NCI-H187 treated with DMSO at 0.1 percent for 48 hours (cell line): Measurements from ENCODE around the gene PNPLA8.
"Not testable (repeated sequence)": the region's sequence is repeated elsewhere in the genome, so short reads cannot be mapped to it uniquely, and the experiment has no call there.

Experiments used
- DNase-seq: peaks from one replicate; lab custom pipeline; 2025; lab: John Stamatoyannopoulos, UW

PNPLA8 gene

DNA sequence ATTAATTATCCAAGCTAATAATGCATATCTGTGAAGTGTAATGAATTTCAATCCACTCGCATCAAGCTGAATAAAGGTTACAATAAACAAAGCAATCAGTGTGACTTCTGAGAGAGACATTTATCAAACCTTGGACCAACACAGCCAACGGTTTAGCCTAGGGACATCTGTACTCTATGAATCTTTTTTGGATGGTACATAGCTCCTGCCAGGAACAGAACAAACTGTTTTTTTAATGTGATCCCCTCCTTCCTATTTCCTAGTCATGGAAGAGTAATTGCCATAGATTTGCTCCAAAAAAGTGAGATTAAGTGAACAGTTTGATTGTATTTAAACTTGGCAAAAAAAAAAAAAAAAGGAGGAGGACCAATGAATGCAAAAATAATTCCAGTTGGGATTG is 58.5 kb downstream of the PNPLA8 start:
- DNase-seq: no peak

DNA sequence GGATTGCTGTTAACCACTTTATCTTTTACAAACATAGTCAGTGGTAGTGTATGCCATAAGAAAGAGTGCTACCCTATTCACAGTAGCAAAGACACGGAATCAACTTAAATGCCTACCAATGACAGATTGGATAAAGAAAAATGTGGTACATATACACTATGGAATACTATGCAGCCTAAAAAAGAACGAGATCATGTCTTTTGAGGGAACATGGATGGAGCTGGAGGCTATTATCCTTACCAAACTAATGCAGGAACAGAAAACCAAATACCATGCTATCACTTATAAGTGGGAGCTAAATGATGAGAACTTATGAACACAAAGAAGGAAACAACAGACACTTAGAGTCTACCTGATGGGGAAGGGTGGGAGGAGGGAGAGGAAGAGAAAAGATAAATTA is 59.6 kb downstream of the PNPLA8 start:
- DNase-seq: not testable (repeated sequence)

DNA sequence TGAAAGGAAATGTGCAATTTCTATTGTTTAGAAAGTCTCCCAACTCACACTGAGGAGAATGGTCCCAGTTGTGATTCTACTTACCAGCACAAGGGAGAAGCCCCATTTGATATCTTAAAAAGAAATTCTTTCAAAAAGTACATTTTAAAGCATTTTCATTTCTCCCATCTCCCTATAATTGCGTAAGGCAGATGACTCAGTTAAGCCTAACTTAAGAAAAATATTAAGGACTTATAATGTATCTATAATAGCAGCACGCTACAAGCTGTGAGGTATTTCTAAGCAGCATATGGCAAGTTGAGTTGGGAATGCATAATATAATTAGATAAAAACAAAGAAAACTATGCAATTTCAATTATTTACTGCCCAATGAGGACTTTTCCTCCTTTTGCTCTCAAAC is 61.2 kb downstream of the PNPLA8 start:
- no peak for DNase-seq

DNA sequence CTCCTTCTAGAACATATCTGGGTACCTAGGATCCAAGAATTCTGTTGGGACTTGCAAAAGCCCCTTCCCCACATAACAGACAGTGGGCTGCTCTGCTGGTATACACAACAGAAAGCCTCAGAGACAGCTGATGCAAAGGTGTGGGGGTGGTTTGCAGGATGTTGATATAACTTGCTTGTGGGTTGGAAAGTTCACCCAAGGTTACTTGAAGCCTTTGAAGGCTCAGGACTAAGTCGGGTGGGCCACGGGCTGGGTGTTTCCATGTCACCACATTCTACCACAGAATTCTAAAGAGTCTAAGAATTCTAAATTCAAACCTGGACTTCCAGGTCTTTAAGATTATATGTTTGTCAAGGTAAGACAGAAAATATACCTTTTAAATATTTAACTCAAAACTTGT is 62.3 kb downstream of the PNPLA8 start:
- DNase-seq: no peak

DNA sequence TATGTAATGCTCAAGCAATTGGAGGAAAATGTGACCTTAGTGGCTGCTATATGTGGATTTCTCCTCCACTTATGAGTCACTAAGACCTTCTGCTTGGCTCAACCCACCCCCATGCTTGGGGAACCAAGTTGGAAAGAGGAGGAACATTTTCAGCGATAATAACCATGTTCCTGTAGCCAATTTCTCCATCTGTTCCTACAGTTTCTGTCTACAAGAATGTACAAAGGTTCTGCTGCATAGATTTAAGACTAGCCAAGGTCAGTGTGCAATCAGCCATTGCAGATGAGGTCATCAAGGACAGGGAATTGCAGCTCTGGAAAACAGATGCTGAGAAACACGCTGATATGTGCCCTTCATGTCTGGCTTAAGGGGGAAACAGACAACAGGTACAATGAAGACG is 64.1 kb downstream of the PNPLA8 start:
- no peak for DNase-seq

DNA sequence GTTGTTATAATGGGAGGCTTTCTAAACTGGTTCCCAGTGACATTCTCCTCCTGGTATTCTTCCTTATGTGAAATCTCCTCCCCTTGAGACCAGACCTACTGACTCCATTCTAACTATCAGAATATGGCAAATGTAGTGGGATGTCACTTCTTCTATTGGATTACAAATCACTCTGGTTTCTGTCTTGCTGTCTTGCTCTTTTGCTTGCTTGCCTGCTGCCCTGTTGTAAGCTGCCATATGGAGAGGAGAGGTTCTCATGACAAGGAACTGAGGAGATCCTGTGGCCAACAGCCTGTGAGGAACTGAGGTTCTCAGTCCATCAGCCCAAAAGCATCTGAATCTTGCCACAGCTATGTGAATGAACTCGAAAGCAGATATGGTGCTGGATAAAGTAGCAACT is 65.0 kb downstream of the PNPLA8 start:
- no peak for DNase-seq

DNA sequence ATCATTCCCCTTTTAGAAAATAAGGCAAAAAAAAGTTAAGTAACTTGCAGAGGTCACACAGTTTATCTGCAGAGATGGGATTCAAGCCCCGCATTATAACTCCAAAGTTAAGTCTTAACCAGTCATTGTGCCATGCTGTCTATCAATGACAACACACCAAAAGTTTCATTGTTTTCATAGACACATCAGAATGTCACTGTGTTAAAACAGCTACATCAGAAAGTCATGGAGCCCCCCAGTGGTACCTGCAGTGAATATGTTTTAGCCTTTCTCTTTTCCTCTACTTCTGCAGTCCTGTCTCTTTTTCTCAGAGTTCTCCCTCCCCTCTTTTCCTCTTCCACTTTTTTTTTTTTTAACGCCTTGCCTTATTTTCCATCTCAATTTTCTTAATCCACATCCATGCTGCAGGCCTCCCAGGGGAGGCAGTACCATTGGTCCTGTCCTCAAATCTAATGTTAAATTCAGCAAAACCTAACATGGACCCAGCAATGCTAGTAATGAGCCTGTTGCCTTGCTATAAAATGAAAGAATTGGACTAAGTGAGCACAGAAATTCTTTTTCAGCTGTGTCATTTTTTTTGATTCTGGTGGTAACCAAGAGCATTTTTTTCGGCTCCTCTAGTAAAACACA is 65.9 kb downstream of the PNPLA8 start:
- peak; percentile 36 for DNase-seq

DNA sequence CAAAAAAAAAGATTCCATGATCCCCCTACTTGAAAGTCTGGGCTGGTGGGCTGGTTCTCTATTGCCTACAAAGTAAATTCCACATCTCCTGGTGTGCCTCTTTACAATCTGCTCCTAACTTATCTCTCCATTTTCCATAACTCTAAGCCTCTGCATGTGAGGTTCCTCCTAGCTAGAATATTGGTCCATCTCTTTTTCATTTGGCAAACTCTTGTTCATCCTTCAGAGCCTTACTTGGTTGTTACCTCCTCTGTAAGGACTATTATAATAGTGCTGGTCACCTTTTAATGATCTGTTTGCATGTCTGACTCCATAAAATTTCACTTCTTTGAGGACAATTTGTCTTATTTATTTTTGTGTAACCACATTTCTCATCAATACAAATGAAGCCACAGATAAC is 68.1 kb downstream of the PNPLA8 start:
- no peak for DNase-seq

DNA sequence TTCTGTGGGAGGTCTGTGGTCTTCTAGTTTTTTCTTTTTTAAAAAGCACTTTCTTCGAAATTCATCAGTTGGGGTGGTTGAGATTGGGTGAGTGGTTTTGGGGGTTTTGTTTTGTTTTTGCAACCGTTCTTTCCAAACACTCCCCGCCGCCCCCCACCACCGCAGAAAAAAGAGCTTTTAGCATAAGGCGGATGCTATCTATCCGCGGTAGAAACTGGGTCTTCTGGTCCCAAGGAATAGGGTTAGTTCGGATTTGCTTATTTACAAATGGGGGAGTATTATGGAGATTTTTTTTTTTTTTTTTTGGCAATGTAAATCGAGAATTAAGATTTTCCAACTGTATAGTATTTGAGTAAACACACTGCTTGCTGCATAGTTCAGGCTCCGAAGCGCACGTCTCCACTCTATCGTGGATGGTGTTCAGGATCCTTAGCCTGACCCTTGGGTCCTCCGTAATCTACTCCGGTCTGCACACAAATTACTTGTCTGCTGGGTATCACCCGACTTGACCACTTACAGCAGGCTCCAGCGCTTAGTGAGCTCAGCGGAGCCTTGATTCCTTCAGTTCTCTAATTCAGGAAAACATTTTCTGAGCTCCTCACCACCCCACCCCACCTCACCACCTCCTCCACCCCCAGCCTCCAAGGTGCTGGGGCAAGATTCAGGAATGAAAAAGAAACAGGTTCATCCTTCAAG is 68.9 kb downstream of the PNPLA8 start:
- DNase-seq: no peak

DNA sequence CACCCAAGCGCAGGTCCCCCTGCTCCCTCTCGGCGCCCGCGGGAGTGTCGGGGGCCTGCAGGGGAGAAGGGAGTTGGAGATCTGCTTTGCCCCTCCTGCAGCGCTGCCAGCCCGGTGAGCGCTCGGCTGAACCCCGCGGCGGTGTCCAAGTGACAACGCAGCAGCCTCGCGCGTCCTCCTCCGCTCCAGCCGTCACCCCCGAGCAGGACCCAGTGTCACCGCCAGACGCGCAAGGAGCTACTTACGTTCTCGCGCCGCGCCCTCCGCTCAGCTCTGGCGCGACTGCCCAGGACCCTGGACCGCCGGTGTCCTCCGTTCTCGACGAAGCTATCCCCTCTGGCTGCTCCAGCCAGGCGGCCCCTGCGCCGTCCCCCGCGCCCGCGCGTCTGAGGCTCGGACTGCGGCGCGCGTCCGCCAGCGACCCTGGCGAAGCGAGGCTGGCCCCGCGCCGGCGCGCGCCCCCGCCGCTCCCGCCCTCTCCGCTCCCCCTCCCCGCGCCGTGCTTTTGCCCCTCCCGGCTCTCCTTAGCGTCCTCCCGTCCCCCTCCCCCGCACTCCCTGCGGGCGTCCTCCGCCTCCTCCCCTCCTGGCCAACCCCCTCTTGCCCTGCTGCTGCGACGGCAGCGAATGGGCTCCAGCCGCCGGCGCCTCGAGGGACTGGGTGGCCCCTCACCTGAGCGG is 69.8 kb downstream of the PNPLA8 start, which contains the start of gene NRCAM:
Gene NRCAM (minus strand): TSS at position 439 of the 680 bp plus-strand sequence. CDS start 216,372 bp downstream, outside the sequence.
- peak; percentile 69 for DNase-seq

DNA sequence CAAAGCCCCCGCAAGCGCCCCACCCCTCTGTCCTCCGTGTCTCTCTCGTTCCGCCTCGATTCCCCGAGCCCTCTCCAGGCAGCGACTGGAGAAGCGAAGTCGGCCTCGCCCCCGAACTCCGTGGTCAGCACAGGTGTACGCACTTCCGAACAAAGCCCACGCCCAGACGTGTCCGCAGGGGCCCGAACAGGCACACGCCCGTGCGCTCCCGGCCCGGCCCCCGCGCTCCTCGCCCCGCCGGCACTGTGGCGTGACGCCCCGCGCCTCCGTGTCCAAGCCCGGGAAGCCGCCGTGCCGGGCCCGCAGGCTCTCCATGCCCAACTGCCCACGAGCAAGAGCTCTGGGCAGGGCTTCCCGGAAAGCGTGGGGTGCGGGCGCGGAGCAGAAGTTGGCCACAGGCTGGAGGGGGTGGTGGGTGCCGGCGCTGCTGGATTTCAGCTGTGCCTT is 70.4 kb downstream of the PNPLA8 start:
- DNase-seq: no peak

DNA sequence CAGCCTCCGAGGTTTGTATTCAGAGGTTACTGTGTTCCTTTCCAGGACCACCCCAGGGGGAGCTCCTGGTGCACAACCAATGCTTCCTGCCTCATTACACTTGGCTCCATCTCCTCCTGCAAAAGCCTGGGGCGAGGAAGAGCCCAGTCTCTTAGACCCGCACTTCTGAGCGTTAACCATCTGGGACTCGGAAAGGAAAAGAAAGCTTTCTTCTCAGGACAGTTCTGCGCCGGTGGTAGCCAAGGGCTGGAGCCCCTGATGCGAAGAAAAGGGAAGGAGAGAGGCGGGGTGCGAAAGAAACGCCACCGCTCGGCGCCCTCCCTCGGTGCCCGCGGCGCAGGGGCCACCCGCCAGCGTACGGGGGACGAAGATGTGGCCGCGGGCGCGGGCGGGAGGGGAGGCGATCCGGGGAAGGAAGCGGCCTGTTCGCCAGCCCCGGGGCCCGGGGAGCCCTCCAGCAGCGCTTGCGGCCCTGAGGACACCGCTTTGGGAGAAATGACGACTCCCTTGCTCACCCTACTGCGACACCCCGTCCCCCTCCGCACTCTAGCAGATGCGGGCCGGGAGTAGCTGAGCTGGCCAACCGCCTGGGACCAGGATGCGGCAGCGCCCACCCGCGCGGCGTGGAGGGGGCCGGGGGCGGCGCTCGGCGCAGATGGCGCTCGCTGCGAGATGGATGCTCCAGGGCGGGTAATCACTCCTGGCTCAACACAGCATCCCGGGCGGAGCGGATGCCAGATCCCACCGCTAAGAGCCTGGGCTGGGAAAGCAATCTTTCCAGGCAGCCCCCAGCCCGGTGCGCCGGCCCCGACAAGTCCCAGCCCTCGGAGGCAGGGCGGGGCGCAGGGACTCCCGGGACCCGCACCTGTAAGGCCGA is 71.0 kb downstream of the PNPLA8 start:
- no peak for DNase-seq

DNA sequence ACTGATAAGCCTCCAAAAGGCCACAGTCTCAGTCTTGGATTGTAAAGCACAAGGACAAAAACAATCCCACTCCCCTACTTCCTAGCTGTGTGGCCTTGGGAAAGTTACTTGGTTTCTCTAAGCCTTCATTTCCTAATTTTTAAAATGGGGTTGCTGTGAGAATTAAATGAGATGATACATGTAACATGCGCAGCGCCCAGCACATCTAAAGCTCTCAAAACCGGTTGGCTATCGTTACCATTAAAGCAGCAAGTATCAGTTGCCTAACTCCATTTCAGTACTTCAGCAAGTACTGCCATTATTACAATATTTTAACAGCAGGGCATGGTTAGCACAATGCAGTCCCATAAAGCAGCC is 71.6 kb downstream of the PNPLA8 start:
- DNase-seq: no peak

DNA sequence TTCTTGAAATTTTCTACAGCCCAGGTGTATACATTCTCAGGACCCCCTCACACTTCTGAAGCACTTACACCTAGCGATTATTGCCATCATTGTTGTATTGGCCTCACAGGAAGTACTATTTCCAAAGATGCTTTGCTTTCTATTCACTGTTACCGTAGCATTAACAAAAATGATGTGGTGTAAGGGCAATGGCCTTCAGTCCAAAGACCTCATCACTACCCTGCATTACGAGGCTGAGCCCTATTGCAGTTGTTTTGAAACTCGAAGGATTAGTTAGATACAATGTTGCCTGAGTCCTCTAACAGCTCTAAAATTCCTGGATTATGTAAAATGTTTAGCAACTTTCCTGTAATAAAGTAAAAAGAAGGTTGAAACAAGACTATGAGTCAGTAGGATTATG is 72.6 kb downstream of the PNPLA8 start:
- no peak for DNase-seq

DNA sequence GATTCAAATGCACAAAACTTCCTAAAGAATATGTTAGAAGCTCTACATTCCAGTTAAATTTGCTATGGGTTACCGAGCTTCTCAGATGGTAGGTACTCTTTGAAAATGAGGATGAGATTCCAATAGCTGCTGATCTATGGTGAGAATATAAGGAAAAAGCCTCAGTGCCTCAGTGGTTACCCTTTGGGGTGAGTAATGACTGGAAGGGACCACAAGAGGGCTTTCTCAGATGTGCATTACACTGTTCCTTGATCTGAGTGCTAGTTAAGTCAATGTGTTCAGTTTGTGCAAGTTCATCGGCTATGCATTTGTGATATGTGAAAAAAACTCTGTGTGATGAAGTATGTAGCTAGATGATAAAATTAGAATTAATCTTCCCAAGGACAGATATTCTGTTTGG is 73.2 kb downstream of the PNPLA8 start:
- no peak for DNase-seq

DNA sequence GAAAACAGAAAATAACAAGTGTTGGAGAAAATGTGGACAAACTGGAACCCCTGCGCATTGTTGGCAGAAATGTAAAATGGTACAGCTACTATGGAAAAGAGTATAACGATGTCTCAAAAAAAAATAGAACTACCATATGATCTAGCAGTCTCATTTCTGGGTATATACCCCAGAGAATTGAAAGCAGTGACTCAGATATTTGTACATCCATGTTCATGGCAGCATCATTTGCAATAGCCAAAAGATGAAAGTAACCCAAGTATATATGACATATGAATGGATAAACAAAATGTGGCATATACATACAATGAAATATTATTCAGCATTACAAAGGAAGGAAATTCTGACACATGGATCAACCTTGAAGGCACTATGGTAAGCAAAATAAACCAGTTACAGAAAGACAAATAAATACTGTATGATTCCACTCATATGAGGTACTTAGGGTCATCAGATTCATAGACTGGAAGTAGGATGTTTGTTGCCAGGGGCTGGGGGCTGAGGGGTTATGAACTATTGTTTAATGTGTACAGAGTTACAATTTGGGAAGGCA is 74.6 kb downstream of the PNPLA8 start:
- DNase-seq: no peak

DNA sequence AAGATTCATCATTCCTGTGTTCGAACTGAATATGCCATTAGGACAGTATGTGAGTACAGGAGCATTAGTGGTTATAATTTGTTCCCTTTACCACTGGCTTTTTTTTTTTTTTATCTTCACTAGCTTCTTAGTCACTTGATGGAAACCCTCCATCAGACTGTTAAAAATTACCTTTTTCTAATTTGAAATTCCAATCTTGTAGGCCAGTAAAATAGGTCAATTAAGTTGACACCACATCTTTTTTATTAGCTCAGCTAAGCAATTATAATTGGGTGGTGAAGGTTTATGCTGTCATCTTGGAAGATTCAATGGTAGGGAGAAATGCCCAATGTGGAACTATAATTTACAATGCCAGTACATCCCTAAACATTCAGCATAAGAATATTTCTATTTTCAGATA is 75.8 kb downstream of the PNPLA8 start:
- DNase-seq: no peak

DNA sequence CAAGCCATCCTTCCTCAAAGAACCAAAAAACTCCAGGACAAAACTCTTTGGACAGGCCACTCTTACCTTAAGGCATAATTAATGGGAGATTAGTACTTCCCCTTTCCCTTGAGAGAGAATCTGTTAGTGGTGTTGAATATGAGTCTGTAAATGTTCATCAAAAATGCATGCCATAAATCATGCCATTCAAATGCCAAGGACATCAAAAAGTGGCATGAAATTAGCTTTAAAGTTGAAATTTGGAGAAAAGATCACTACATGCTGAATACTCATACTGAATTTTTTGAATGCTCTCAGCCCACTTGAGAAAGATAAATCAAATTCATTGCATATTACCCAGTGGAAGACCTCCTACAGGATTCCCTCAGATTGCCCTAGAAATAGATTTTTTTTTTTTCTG is 76.4 kb downstream of the PNPLA8 start:
- no peak for DNase-seq

DNA sequence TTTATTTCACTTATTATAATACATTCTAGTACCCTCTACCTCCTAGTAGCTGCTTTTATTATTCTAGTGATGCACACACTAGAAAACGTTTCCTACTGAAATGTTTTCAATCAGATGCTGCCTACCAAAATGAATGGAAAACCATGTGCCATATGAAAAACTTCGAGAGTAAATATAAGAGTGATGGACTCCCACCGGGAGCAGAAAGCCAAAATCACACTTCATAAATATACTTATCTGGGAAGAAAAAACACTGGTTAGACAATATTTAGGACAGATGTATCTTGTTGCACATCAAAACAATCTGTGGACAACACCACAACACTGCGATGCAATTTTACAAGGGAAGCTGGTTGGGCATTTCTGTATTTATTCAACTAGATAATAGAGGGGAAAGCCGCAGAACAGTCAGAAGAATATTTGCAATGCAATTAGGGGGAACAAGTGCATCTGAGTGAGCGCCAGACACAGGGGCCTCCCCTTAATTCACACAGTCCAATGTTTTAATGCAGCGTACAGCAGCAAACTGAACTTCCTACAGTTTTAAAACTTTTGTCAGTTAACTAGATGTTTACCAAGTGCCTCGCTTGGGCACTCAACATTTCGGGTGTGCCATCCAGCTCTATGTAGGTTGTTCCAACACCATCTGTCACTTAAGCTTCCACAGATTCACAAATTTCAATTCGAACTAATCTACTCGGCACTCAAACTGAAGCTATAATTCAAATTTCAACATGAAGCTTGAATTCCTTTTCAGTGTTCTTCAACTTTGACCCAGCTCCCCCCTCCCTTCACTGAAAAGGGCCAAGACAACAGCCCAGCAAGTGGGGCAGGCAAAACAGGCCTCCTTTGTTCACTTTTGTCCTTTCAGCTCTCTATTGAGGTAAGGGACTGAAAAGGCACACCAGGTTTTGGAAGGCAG is 77.1 kb downstream of the PNPLA8 start:
- DNase-seq: no peak

DNA sequence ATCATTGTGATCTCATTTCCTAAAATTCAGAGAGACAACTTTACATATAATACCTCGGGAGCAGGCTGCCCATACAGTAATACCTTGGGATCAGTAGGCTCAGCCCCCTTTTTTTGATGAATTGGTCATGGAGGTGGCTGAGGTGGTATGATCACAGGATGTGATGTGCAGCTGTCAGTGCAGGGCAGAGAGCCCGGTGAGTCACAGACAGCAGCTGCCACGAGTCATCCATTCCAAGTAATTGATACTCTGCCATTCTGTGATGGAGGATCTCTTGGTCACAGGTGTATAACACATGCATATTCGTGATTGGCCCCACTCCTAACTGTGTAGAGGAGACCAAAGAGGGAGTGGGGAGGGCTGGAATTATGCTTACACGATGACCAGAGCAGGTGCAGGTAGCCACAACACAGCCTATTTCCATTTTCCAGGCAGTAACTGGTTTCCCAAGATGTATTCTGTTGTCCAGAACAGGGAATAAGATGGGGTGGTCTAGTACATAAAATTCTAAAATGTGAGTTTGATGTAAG is 83.8 kb downstream of the PNPLA8 start:
- peak; percentile 66 for DNase-seq
